RWPE2 (cell line): ENCODE results near the gene DMD.

Experiments used
- ATAC-seq: fragments of 200-7000 bp; cut with Tn5 transposase; 3 replicates; pipeline ENCODE4 v1.9.1; 2021; ENCODE audit warnings: low read depth
- DNase-seq: peaks from one replicate; pipeline ENCODE4 v3.0.0-alpha.2; 2020; ENCODE audit warnings: low spot score
- H3K27ac ChIP-seq: fragments of 450-650 bp; 2 replicates; pipeline ENCODE4 v1.5.1; 2017; ENCODE audit warnings: mild to moderate bottlenecking; ENCODE audit not compliant: poor library complexity, severe bottlenecking
- H3K27me3 ChIP-seq: fragments of 250-450 bp; sonication (Bioruptor Pico); 2 replicates; pipeline ENCODE4 v1.5.1; 2021; ENCODE audit warnings: mild to moderate bottlenecking, moderate library complexity; ENCODE audit not compliant: insufficient read depth, poor library complexity, severe bottlenecking
- H3K36me3 ChIP-seq: fragments of 250-450 bp; sonication (Bioruptor Pico); 2 replicates; pipeline ENCODE4 v1.5.1; 2020; ENCODE audit warnings: low read depth, mild to moderate bottlenecking, moderate library complexity
- H3K4me1 ChIP-seq: fragments of 250-450 bp; sonication (Bioruptor Pico); 2 replicates; pipeline ENCODE4 v1.5.1; 2021; ENCODE audit warnings: mild to moderate bottlenecking, moderate library complexity; ENCODE audit not compliant: insufficient read depth, poor library complexity, severe bottlenecking
- H3K4me3 ChIP-seq: fragments of 250-450 bp; sonication (Bioruptor Pico); 2 replicates; pipeline ENCODE4 v1.5.1; 2021; ENCODE audit warnings: mild to moderate bottlenecking, moderate library complexity; ENCODE audit not compliant: severe bottlenecking
- H3K9me3 ChIP-seq: fragments of 250-450 bp; sonication (Bioruptor Pico); 2 replicates; pipeline ENCODE4 v1.5.1; 2021; ENCODE audit warnings: mild to moderate bottlenecking, moderate library complexity; ENCODE audit not compliant: severe bottlenecking
- TF ChIP-seq, protein P1 (sequence below): fragments of 450-650 bp; IDR thresholded peaks from one replicate; pipeline ENCODE4 v1.5.1; 2017; ENCODE audit warnings: mild to moderate bottlenecking, moderate library complexity; ENCODE audit not compliant: poor library complexity, severe bottlenecking

DMD gene

DNA sequence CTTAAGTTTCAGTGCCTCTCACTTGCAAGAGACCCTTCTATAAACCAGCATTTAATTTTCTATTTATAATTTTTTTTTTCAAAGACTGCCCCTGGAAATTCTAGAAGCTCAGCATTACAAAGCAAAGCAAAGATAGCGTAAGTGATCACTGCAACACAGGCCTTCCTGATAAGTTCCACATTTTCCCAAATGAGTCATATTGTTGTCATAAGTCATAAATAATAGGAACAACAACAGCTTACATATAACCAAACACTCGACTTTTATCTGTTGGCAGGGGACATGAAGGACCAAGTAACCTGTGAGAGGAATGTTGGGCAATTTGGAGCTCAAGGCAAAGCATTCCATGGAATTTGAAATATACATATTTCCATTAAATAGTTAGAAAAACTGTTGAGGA is 815.5 kb downstream of the DMD start:
- DNase-seq (no peak), ATAC-seq (no peak)
- Histone ChIP-seq H3K27me3 (no peaks in the 10 kb centered on the region), H3K36me3 (no peaks in the 10 kb centered on the region), H3K9me3 (no peaks in the 10 kb centered on the region), H3K4me1 (no peaks in the 10 kb centered on the region), H3K4me3 (no peak overlapping the region), H3K27ac (no peak overlapping the region)
- TF ChIP-seq, protein P1, sequence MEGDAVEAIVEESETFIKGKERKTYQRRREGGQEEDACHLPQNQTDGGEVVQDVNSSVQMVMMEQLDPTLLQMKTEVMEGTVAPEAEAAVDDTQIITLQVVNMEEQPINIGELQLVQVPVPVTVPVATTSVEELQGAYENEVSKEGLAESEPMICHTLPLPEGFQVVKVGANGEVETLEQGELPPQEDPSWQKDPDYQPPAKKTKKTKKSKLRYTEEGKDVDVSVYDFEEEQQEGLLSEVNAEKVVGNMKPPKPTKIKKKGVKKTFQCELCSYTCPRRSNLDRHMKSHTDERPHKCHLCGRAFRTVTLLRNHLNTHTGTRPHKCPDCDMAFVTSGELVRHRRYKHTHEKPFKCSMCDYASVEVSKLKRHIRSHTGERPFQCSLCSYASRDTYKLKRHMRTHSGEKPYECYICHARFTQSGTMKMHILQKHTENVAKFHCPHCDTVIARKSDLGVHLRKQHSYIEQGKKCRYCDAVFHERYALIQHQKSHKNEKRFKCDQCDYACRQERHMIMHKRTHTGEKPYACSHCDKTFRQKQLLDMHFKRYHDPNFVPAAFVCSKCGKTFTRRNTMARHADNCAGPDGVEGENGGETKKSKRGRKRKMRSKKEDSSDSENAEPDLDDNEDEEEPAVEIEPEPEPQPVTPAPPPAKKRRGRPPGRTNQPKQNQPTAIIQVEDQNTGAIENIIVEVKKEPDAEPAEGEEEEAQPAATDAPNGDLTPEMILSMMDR = no peak

DNA sequence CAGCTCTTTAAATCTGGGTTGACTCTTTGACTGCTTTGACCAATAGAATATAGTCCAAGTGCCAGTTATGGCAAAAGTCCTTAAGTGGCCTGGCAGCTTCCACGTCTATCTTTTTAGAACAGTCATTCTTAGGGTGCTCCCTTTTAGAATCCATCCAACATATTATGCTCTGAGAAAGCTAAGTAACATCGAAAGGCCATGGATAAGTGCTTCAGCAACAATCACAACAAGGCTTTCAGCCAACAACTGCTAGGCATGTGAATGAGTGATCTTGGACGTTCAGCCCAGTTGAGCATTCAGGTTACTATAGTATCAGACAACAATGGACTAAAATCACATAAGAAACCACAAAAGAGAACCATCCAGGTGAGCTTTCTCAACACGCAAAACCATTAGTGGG is 818.7 kb downstream of the DMD start:
- TF ChIP-seq, protein P1 = no peak
- no peak overlapping the region for H3K4me3 ChIP-seq
- H3K27ac ChIP-seq = no peak overlapping the region
- no peak for ATAC-seq
- no peaks in the 10 kb centered on the region for H3K4me1 ChIP-seq
- H3K27me3 ChIP-seq = no peaks in the 10 kb centered on the region
- H3K36me3 ChIP-seq = no peaks in the 10 kb centered on the region
- no peaks in the 10 kb centered on the region for H3K9me3 ChIP-seq
- no peak for DNase-seq

DNA sequence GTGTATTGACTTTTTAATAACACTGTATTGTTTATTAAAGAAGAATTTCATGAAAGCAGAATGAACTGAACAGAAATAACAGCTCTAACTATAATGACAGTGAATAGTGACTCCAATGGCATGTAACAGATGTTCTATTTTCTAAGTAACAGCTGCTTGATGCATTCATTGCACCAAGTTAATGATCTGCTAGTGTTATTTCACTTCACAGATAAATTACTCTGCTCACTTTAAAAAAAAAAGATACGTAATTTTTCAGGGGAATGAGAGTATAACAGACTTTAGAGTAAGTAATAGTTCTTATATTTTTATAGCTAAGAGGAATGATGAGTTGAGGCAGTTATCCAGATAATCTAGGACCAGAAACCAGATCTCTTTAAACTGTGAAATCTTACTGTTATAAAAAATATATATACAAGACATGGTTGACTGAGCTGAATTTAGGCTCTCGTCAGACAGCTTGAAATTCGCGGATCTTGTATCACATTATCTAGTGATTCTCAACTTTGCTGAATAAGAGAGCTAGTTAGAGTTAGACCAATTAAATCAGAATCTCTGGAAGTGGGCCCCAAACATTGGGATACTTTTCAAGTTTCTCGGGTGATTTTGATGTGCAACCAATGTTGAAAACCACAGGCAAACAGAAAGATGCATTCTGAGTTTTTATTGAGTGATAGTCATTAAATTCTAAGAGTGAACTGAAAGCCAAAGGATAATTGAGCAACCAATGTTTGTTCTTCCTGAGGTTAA is 840.7 kb downstream of the DMD start:
- TF ChIP-seq, protein P1 = no peak
- Histone ChIP-seq H3K36me3 (no peaks in the 10 kb centered on the region), H3K4me1 (no peaks in the 10 kb centered on the region), H3K9me3 (no peaks in the 10 kb centered on the region), H3K27ac (no peak overlapping the region), H3K4me3 (no peak overlapping the region), H3K27me3 (no peaks in the 10 kb centered on the region)
- DNase-seq (no peak), ATAC-seq (no peak)

DNA sequence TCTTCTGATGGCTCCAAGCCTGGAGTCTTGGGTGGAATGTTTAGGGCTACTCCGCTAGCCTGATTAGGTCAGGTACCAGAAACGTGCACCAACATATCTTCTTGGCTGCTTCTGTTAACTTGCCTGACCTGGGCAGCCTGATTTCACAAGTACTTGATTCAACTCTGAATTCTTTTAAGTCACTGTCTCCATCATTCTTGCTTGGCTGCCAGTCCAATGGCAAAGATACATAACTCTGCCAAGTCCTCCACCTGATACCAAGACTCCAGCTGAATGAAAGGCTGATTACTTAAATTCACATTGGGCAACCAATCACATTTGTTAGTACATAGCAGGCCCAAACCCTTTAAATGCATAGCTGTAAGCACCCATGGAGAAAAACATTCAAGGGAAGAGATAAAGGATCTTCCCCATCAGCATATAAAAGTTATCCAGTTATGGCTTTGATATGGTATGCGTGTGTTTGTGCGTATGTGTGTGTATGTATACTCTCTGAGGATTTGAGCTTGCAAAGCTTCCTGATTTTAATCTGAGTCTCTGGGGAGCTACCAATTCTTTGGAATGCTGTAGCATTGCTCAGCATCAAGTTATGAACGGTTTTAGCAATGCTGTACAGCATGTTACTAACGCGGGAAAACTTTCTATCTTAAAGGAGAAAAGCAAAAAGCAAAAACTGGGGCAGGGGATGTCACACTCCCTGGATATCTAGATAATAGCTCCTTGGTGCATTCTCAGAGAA is 917.2 kb downstream of the DMD start:
- TF ChIP-seq, protein P1 = no peak
- no peaks in the 10 kb centered on the region for H3K27me3 ChIP-seq
- no peaks in the 10 kb centered on the region for H3K4me1 ChIP-seq
- H3K27ac ChIP-seq = no peak overlapping the region
- no peak overlapping the region for H3K4me3 ChIP-seq
- ATAC-seq (no peak), DNase-seq (no peak)
- H3K36me3 ChIP-seq = no peaks in the 10 kb centered on the region
- H3K9me3 ChIP-seq = no peaks in the 10 kb centered on the region

DNA sequence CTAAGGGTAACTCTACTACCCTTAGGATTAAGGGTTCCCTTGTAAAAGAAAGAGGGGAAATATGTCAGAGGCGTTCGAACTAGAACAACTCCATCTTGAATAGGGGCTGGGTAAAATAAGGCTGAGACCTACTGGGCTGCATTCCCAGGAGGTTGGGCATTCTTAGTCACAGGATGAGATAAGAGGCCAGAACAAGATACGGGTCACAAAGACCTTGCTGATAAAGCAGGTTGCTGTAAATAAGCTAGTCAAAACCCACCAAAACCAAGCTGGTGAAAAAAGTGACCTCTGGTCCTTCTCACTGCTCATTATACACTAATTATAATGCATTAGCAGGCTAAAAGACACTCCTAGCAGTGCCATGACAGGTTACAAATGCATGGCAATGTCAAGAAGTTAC is 922.0 kb downstream of the DMD start:
- Histone ChIP-seq H3K27me3 (no peaks in the 10 kb centered on the region), H3K36me3 (no peaks in the 10 kb centered on the region), H3K27ac (no peak overlapping the region), H3K9me3 (no peaks in the 10 kb centered on the region), H3K4me1 (no peaks in the 10 kb centered on the region), H3K4me3 (no peak overlapping the region)
- no peak for ATAC-seq
- DNase-seq = no peak
- TF ChIP-seq, protein P1 = no peak
